CD14-positive monocyte (primary cell): Measurements from ENCODE around the gene TSPEAR. TPM values are rescaled to one million over a fixed set of nuclear protein-coding genes. Genes with fewer than 3 reads are reported as not detected.

Source experiments
- DNase-seq, 3 donors: peaks; one replicate each; pipeline ENCODE4 v3.0.0-alpha.2; 2011 to 2022
- H2AFZ ChIP-seq: 2 replicates; pipeline ENCODE4 v1.6.0; 2012; ENCODE audit warnings: mild to moderate bottlenecking, low read depth, low read length, inconsistent platforms; ENCODE audit not compliant: insufficient read depth, poor library complexity, severe bottlenecking
- H3K27ac ChIP-seq, 2 donors: 1 replicate in 1 of 2; 2 replicates in 1 of 2; pipeline ENCODE4 v1.5.1; 2012 to 2013; ENCODE audit warnings: low read length in 2 of 2, control low read depth in 1 of 2, inconsistent platforms in 1 of 2, low read depth in 1 of 2, mild to moderate bottlenecking in 1 of 2
- H3K27me3 ChIP-seq, 2 donors: one replicate each; pipeline versions ENCODE4 v1.6.0 to v1.6.1; 2011 to 2013; ENCODE audit warnings: low read length in 2 of 2; ENCODE audit not compliant: control insufficient read depth in 2 of 2, insufficient read depth in 2 of 2
- H3K36me3 ChIP-seq, 2 donors: replicated peaks in 1 of 2; 1 replicate in 1 of 2; 2 replicates in 1 of 2; pipeline versions ENCODE4 v1.5.1 to v1.6.1; 2012 to 2013; ENCODE audit warnings: low read length in 2 of 2, control low read depth in 1 of 2, inconsistent platforms in 1 of 2, mild to moderate bottlenecking in 1 of 2; ENCODE audit not compliant: insufficient read depth in 2 of 2, control insufficient read depth in 1 of 2
- H3K4me1 ChIP-seq, 2 donors: 1 replicate in 1 of 2; 2 replicates in 1 of 2; pipeline versions ENCODE4 v1.5.1 to v1.6.1; 2012 to 2013; ENCODE audit warnings: low read length in 2 of 2, control low read depth in 1 of 2, inconsistent platforms in 1 of 2, mild to moderate bottlenecking in 1 of 2, moderate library complexity in 1 of 2; ENCODE audit not compliant: insufficient read depth in 2 of 2, control insufficient read depth in 1 of 2
- H3K4me2 ChIP-seq: replicated peaks from 2 replicates; pipeline ENCODE3; 2012; ENCODE audit warnings: low read length, moderate library complexity, mild to moderate bottlenecking; ENCODE audit not compliant: poor library complexity, severe bottlenecking; ENCODE audit errors: extremely low read depth
- H3K4me3 ChIP-seq, 3 experiments: fragments of 200-600 bp in 1 of 3; sonication (generic) in 1 of 3; replicated peaks in 1 of 3; 1 replicate in 2 of 3; 2 replicates in 1 of 3; pipeline ENCODE4 v1.5.1; 2011 to 2013; ENCODE audit warnings: low read length in 3 of 3, mild to moderate bottlenecking in 3 of 3, control low read depth in 2 of 3, low read depth in 2 of 3, inconsistent platforms in 1 of 3, moderate library complexity in 1 of 3
- H3K79me2 ChIP-seq: 2 replicates; pipeline ENCODE4 v1.6.0; 2012; ENCODE audit warnings: mild to moderate bottlenecking, control low read depth, inconsistent platforms, low read length, moderate library complexity; ENCODE audit not compliant: insufficient read depth
- H3K9ac ChIP-seq: 2 replicates; pipeline ENCODE4 v1.6.0; 2017; ENCODE audit warnings: low read length, mild to moderate bottlenecking; ENCODE audit not compliant: insufficient read depth, poor library complexity, severe bottlenecking
- H3K9me3 ChIP-seq, 2 donors: replicated peaks in 1 of 2; 1 replicate in 1 of 2; 2 replicates in 1 of 2; pipeline versions ENCODE4 v1.5.1 to v1.6.1; 2012 to 2013; ENCODE audit warnings: low read length in 2 of 2, control low read depth in 1 of 2; ENCODE audit not compliant: control insufficient read depth in 1 of 2, insufficient read depth in 1 of 2
- H4K20me1 ChIP-seq: 2 replicates; pipeline ENCODE4 v1.6.0; 2012; ENCODE audit warnings: mild to moderate bottlenecking, low read length, control low read depth, moderate library complexity; ENCODE audit not compliant: insufficient read depth
- H3K27ac Mint-ChIP-seq, 7 donors: one replicate each; pipeline ENCODE4 v1.8.0; 2020; ENCODE audit warnings: mild to moderate bottlenecking in 7 of 7, mixed read lengths in 7 of 7, moderate library complexity in 6 of 7, inconsistent platforms in 2 of 7
- H3K27me3 Mint-ChIP-seq, 3 donors: one replicate each; pipeline ENCODE4 v1.8.0; 2021 to 2022; ENCODE audit warnings: low read depth in 3 of 3, mild to moderate bottlenecking in 3 of 3, mixed read lengths in 3 of 3, moderate library complexity in 3 of 3, inconsistent platforms in 1 of 3
- H3K36me3 Mint-ChIP-seq, 2 donors: one replicate each; pipeline ENCODE4 v1.8.0; 2020; ENCODE audit warnings: mixed read lengths in 2 of 2, inconsistent platforms in 1 of 2, mild to moderate bottlenecking in 1 of 2
- H3K4me1 Mint-ChIP-seq: one replicate; pipeline ENCODE4 v1.8.0; 2020; ENCODE audit warnings: mild to moderate bottlenecking, mixed read lengths
- H3K4me3 Mint-ChIP-seq, 2 donors: one replicate each; pipeline ENCODE4 v1.8.0; 2020; ENCODE audit warnings: mild to moderate bottlenecking in 2 of 2, mixed read lengths in 2 of 2, moderate library complexity in 1 of 2
- H3K9me3 Mint-ChIP-seq, 7 donors: one replicate each; pipeline ENCODE4 v1.8.0; 2020 to 2022; ENCODE audit warnings: mixed read lengths in 7 of 7, mild to moderate bottlenecking in 6 of 7, moderate library complexity in 6 of 7, inconsistent platforms in 2 of 7
- WGBS: methylation state at CpG from one replicate; pipeline ENCODE4 v1.1.5; 2013; ENCODE audit warnings: missing lambda C conversion rate; ENCODE audit not compliant: insufficient coverage; 5-methylcytosine and 5-hydroxymethylcytosine counted together
- intact Hi-C, 2 donors: fragments of 100-400 bp; cut with micrococcal nuclease; formaldehyde crosslinking; loops; one replicate each; pipeline versions ENCODE4 v1.15.0 to v1.15.1; 2023
- polyA plus RNA-seq, 3 donors: library from polyadenylated mRNA; depleted of rRNA in 1 of 3; unstranded in 2 of 3; stranded (reverse) in 1 of 3; fragments of 300-500 nt in 2 of 3; fragments of >200 nt in 1 of 3; fragmentation: Illumina TruSeq in 2 of 3; gene quantifications; 1 replicate in 2 of 3; 2 replicates in 1 of 3; pipeline ENCODE4 v1.2.3, GENCODE V29; 2012 to 2021
- TF ChIP-seq, protein P1 (sequence below): fragments of 200-600 bp; IDR thresholded peaks from one replicate; pipeline ENCODE4 v1.8.0; 2022; ENCODE audit warnings: antibody characterized with exemption, mild to moderate bottlenecking

The TSPEAR gene
- polyA plus RNA-seq, 3 donors, result not detected

DNA sequence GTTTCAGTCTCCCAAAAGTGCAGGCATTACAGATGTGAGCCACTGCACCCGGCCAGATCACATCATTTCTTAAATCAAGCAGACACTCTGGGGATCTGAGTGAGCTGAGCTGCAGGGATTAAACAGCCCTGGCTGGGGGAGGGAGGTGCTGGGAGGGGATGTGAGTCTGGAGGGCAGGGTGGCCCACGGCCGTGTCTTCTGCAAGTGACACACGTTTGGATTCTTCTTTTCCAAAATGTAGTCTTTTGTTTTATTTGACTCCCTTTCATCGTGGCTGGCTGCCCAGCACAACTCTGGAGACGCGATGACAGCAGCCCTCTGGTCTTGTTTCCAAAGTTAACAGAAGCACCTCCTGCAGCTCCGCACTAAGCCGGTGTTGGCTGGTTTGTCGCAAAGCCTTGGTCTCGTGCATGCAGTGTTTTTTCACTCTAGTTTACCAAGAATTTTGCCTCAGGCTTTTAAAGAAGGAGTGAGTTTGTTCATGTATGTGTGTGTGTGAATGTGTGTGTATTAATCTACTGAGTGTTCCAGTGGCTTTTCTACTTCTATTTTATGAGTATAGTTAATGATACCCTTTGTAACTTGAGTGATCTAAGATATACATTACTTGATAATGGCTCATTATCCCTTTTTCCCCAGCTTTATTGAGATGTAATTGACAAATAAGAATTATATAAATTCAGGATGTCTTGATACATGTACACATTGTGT, 128.1 kb downstream of the TSPEAR start:
- Mint-ChIP-seq H3K4me3 (no peak overlapping the region), H3K27me3 (peaks cover 13 to 49% (median 17%) of the 10 kb centered on the region in 3 donors), H3K4me1 (no peaks in the 10 kb centered on the region), H3K9me3 (peaks cover 22 to 45% (median 34%) of the 10 kb centered on the region in 7 donors), H3K36me3 (no peaks in the 10 kb centered on the region), H3K27ac (no peak overlapping the region)
- H3K4me3 ChIP-seq, result no peak overlapping the region
- DNase-seq, result no peak
- peaks cover 6 to 28% of the 10 kb centered on the region in 2 donors for H3K9me3 ChIP-seq
- no peaks in the 10 kb centered on the region for H3K36me3 ChIP-seq
- no peak overlapping the region for H2AFZ ChIP-seq
- H3K27ac ChIP-seq, result no peak overlapping the region
- intact Hi-C loops, result no loop called here
- no peaks in the 10 kb centered on the region for H3K79me2 ChIP-seq
- H3K4me2 ChIP-seq, result no peak overlapping the region
- TF ChIP-seq, protein P1, sequence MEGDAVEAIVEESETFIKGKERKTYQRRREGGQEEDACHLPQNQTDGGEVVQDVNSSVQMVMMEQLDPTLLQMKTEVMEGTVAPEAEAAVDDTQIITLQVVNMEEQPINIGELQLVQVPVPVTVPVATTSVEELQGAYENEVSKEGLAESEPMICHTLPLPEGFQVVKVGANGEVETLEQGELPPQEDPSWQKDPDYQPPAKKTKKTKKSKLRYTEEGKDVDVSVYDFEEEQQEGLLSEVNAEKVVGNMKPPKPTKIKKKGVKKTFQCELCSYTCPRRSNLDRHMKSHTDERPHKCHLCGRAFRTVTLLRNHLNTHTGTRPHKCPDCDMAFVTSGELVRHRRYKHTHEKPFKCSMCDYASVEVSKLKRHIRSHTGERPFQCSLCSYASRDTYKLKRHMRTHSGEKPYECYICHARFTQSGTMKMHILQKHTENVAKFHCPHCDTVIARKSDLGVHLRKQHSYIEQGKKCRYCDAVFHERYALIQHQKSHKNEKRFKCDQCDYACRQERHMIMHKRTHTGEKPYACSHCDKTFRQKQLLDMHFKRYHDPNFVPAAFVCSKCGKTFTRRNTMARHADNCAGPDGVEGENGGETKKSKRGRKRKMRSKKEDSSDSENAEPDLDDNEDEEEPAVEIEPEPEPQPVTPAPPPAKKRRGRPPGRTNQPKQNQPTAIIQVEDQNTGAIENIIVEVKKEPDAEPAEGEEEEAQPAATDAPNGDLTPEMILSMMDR, result no peak
- H3K4me1 ChIP-seq, result no peaks in the 10 kb centered on the region
- no peak overlapping the region for H3K9ac ChIP-seq
- no peaks in the 10 kb centered on the region for H4K20me1 ChIP-seq
- WGBS, result 45% methylated on average over 6 of the region's 11 CpGs
- H3K27me3 ChIP-seq, result peaks cover 0 to 16% of the 10 kb centered on the region in 2 donors

DNA sequence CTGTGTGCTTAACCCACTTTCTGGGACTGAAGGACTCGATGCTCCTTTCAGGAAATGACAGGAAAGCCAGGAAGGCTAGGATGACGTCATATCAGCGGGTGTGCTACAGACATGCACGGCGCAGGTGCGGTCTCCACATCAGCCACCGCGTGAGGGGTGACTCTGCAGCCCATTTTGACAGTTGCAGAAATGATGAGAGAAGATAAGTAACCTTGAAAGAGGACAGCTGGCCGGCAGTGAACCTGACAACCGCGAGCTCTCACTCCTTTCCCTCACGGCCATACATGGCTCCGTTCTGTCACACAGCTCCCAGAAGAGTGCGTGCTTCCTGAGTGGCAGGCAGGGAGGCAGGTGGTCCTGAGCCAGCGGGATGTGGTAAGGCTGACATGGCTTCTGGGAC, 129.3 kb downstream of the TSPEAR start:
- TF ChIP-seq, protein P1, result no peak
- intact Hi-C loops, result no loop called here
- Mint-ChIP-seq H3K36me3 (no peaks in the 10 kb centered on the region), H3K27ac (no peak overlapping the region), H3K27me3 (peaks cover 12 to 44% (median 14%) of the 10 kb centered on the region in 3 donors), H3K4me3 (no peak overlapping the region), H3K4me1 (no peaks in the 10 kb centered on the region), H3K9me3 (peaks cover 24 to 53% (median 43%) of the 10 kb centered on the region in 7 donors)
- Histone ChIP-seq H3K9ac (no peak overlapping the region), H3K4me3 (no peak overlapping the region), H3K9me3 (peaks cover 6 to 33% of the 10 kb centered on the region in 2 donors), H3K4me1 (no peaks in the 10 kb centered on the region), H2AFZ (no peak overlapping the region), H3K27ac (no peak overlapping the region), H4K20me1 (no peaks in the 10 kb centered on the region), H3K79me2 (no peaks in the 10 kb centered on the region), H3K27me3 (peaks cover 0 to 16% of the 10 kb centered on the region in 2 donors), H3K4me2 (no peak overlapping the region), H3K36me3 (no peaks in the 10 kb centered on the region)
- 91% methylated on average over 10 of the region's 15 CpGs for WGBS
- no peak for DNase-seq
